GM13976 (cell line): ENCODE measurements around the gene C20orf144.

ENCODE experiments used
- DNase-seq: peaks from one replicate; pipeline ENCODE4 v3.0.0; 2012; ENCODE audit warnings: low spot score
- in situ Hi-C: fragments of 300-500 bp; cut with MboI; formaldehyde crosslinking; loops from one replicate; pipeline ENCODE4 v1.12.0; 2022; ENCODE audit warnings: low sequenced_read_pairs, mixed read lengths, inconsistent platforms; ENCODE audit not compliant: unreplicated experiment
- TF ChIP-seq, protein P1 (sequence below): IDR thresholded peaks from 2 replicates; pipeline ENCODE4 v1.5.1; 2012; ENCODE audit warnings: borderline replicate concordance, mild to moderate bottlenecking; ENCODE audit not compliant: insufficient read depth; ENCODE audit errors: extremely low read depth, missing control alignments, control extremely low read depth

C20orf144 gene

DNA sequence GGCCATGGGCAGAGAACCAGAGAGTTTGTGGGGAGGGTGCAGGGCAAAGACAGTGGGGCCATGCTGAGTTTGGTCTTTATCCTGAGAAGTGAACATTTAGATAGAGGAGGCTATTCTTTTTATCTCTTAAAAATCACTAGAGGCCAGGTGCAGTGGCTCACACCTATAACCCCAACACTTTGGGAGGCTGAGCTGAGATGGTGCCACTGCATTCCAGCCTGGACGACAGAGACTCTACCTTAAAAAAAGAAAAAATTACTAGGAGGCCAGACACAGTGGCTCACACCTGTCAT is 49.3 kb downstream of the C20orf144 start:
- in situ Hi-C loops, result no loop called here

More for the DNA sequence above, 49.3 kb downstream of the C20orf144 start:
- TF ChIP-seq, protein P1, sequence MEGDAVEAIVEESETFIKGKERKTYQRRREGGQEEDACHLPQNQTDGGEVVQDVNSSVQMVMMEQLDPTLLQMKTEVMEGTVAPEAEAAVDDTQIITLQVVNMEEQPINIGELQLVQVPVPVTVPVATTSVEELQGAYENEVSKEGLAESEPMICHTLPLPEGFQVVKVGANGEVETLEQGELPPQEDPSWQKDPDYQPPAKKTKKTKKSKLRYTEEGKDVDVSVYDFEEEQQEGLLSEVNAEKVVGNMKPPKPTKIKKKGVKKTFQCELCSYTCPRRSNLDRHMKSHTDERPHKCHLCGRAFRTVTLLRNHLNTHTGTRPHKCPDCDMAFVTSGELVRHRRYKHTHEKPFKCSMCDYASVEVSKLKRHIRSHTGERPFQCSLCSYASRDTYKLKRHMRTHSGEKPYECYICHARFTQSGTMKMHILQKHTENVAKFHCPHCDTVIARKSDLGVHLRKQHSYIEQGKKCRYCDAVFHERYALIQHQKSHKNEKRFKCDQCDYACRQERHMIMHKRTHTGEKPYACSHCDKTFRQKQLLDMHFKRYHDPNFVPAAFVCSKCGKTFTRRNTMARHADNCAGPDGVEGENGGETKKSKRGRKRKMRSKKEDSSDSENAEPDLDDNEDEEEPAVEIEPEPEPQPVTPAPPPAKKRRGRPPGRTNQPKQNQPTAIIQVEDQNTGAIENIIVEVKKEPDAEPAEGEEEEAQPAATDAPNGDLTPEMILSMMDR, result no peak
- no peak for DNase-seq
